Pancreas (tissue), 10 donors: ENCODE results near the gene KIF4B. TPM values are rescaled to one million over a fixed set of nuclear protein-coding genes. Genes with fewer than 3 reads are reported as not detected.

ENCODE experiments used
- ATAC-seq, 4 donors: fragments of 200-7000 bp; cut with Tn5 transposase; one replicate each; pipeline versions ENCODE4 v1.8.0 to v1.9.1; 2020; ENCODE audit warnings: mild to moderate bottlenecking in 4 of 4, moderate library complexity in 4 of 4
- DNase-seq, 6 donors: peaks; one replicate each; pipeline ENCODE4 v3.0.0-alpha.2; 2020
- FAIRE-seq: peaks from 2 replicates; lab custom pipeline; 2012; peaks lifted over from hg19 to GRCh38; lab: Jason Lieb, UNC
- H3K27ac ChIP-seq, 4 donors: fragments of 200-600 bp; sonication (generic); 1 replicate in 3 of 4; 2 replicates in 1 of 4; pipeline versions ENCODE4 v1.5.0 to v1.8.0; 2020
- H3K27me3 ChIP-seq, 4 donors: fragments of 200-600 bp; one replicate each; pipeline ENCODE4 v1.8.0; 2021
- H3K36me3 ChIP-seq, 3 donors: fragments of 200-600 bp; sonication (generic) in 1 of 3; one replicate each; pipeline versions ENCODE4 v1.5.0 to v1.8.0; 2020 to 2021
- H3K4me1 ChIP-seq, 3 donors: fragments of 200-600 bp; one replicate each; pipeline ENCODE4 v1.8.0; 2021
- H3K4me3 ChIP-seq, 4 donors: fragments of 200-600 bp; sonication (generic) in 2 of 4; one replicate each; pipeline versions ENCODE4 v1.5.0 to v1.8.0; 2020 to 2021
- H3K9me3 ChIP-seq, 4 donors: fragments of 200-600 bp; one replicate each; pipeline ENCODE4 v1.8.0; 2021
- CTCF ChIP-seq, 4 donors: fragments of 200-600 bp; sonication (generic) in 3 of 4; IDR thresholded peaks; one replicate each; pipeline versions ENCODE4 v1.5.0 to v1.8.0; 2021; ENCODE audit warnings: antibody characterized with exemption in 4 of 4
- whole genome bisulfite sequencing, 2 donors: extraction: QIAGEN DNeasy Blood & Tissue Kit; methylation state at CpG; one replicate each; pipeline ENCODE4 v1.1.7; 2013; 5-methylcytosine and 5-hydroxymethylcytosine counted together
- intact Hi-C, 3 donors: fragments of 100-400 bp; cut with DNase I; formaldehyde crosslinking; loops; one replicate each; pipeline versions ENCODE4 v1.11.1 to v1.14.2; 2022
- polyA plus RNA-seq, 2 donors: library from polyadenylated mRNA; stranded (reverse); fragments of 200-250 nt; gene quantifications; one replicate each; pipeline ENCODE4 v1.2.3, GENCODE V29; 2013
- total RNA-seq, 6 donors: library from RNA; stranded (reverse); fragmentation: NEBNext Ultra II Directional in 4 of 6; extraction: Animal tissue kit (Norgen Biotek cat#: 25700) in 4 of 6; gene quantifications; one replicate each; pipeline versions ENCODE4 v1.2.1 to v1.2.4, GENCODE V29; 2021 to 2023
- donor health status: healthy with polysubstance abuse.
- donor health status: DM: no; HTN: no; CAD: no; lungs with moderate emphysema.
- donor health status: DM: no; HTN: no; CAD: no.
- donor health status: control.
- donor health status: control.
- donor health status: Bipolar disorder and iron deficiency.
- donor health status: DM: yes; HTN: yes; CAD: no.
- donor health status: DM: no; HTN: no; CAD: no.
- donor health status: DM: no; HTN: no; CAD: no.
- donor health status: DM: yes; HTN: yes; CAD: no.

Gene KIF4B
- total and polyA plus RNA-seq, 8 donors, result not detected

- FAIRE-seq (no peak), DNase-seq (no peak), ATAC-seq (no peak)
- H3K9me3 ChIP-seq, result no peaks in the 10 kb centered on the region
- no peak overlapping the region for H3K27ac ChIP-seq
- no peak overlapping the region for H3K4me3 ChIP-seq
- H3K27me3 ChIP-seq, result no peaks in the 10 kb centered on the region
- intact Hi-C loops, result no loop called here
- no peaks in the 10 kb centered on the region for H3K4me1 ChIP-seq
- TF ChIP-seq CTCF (IDR thresholded peaks at IDR 0.05), result no peak
- no peaks in the 10 kb centered on the region for H3K36me3 ChIP-seq
- 50 to 65% methylated on average over 5 of the region's 5 CpGs for WGBS, 2 donors
These were observed 8.3 kb downstream of the KIF4B start for GRCh38 chr5:155021842-155022241.

GRCh38 chr5:155023320-155023719, 9.8 kb downstream of the KIF4B start:
- H3K36me3 ChIP-seq, result no peaks in the 10 kb centered on the region
- no peak for DNase-seq
- H3K4me1 ChIP-seq, result no peaks in the 10 kb centered on the region
- TF ChIP-seq CTCF (IDR thresholded peaks at IDR 0.05), result no peak
- ATAC-seq, result no peak
- intact Hi-C loops, result no loop called here
- H3K4me3 ChIP-seq, result no peak overlapping the region
- no peak overlapping the region for H3K27ac ChIP-seq
- no peak for FAIRE-seq
- no peaks in the 10 kb centered on the region for H3K27me3 ChIP-seq
- H3K9me3 ChIP-seq, result no peaks in the 10 kb centered on the region
- WGBS, 2 donors, result 35 to 51% methylated on average over 3 of the region's 3 CpGs

- intact Hi-C loops, result no loop called here
- 72 to 81% methylated on average over 5 of the region's 5 CpGs for WGBS, 2 donors
- ATAC-seq, result no peak
- H3K4me3 ChIP-seq, result no peak overlapping the region
- no peak for TF ChIP-seq CTCF (IDR thresholded peaks at IDR 0.05)
- H3K27ac ChIP-seq, result no peak overlapping the region
- FAIRE-seq, result no peak
- H3K27me3 ChIP-seq, result no peaks in the 10 kb centered on the region
- no peaks in the 10 kb centered on the region for H3K4me1 ChIP-seq
- DNase-seq, result no peak
- H3K9me3 ChIP-seq, result no peaks in the 10 kb centered on the region
- no peaks in the 10 kb centered on the region for H3K36me3 ChIP-seq
These were observed 10.5 kb downstream of the KIF4B start for GRCh38 chr5:155024015-155024414.

GRCh38 chr5:155025895-155026294, 12.3 kb downstream of the KIF4B start:
- H3K27me3 ChIP-seq, result no peaks in the 10 kb centered on the region
- H3K36me3 ChIP-seq, result no peaks in the 10 kb centered on the region
- no peak overlapping the region for H3K4me3 ChIP-seq
- no peaks in the 10 kb centered on the region for H3K4me1 ChIP-seq
- FAIRE-seq (no peak), DNase-seq (no peak), ATAC-seq (no peak)
- no peaks in the 10 kb centered on the region for H3K9me3 ChIP-seq
- H3K27ac ChIP-seq, result no peak overlapping the region
- 34 to 41% methylated on average over 2 of the region's 2 CpGs for WGBS, 2 donors
- intact Hi-C loops, result no loop called here
- no peak for TF ChIP-seq CTCF (IDR thresholded peaks at IDR 0.05)

GRCh38 chr5:155027993-155028629, 14.6 kb downstream of the KIF4B start:
- Histone ChIP-seq H3K9me3 (no peaks in the 10 kb centered on the region), H3K27ac (no peak overlapping the region), H3K27me3 (no peaks in the 10 kb centered on the region), H3K4me3 (no peak overlapping the region), H3K36me3 (no peaks in the 10 kb centered on the region), H3K4me1 (no peaks in the 10 kb centered on the region)
- intact Hi-C loops, result no loop called here
- no peak for TF ChIP-seq CTCF (IDR thresholded peaks at IDR 0.05)
- FAIRE-seq (no peak), ATAC-seq (no peak), DNase-seq (no peak)
- WGBS, 2 donors, result 5 to 14% methylated on average over 1 of the region's 1 CpG
